Measurements from ENCODE around the gene WIPF2. TPM values are rescaled to one million over a fixed set of nuclear protein-coding genes. Genes with fewer than 3 reads are reported as not detected.

WIPF2 gene
- polyA plus RNA-seq, 1 donor (not counting 4 experiments of a cell fraction or from before 2014, with no cell fraction given): 8.5 TPM

- no peaks in the 10 kb centered on the region for H3K36me3 ChIP-seq (ENCODE audit: control insufficient read depth in 2 of 2, extremely low read depth in 1 of 2, insufficient read depth in 2 of 2, low read length in 2 of 2)
- H3K9me3 ChIP-seq (ENCODE audit: control insufficient read depth, low read depth, low read length): no peaks in the 10 kb centered on the region
- FAIRE-seq (peak; percentile 13), DNase-seq (ENCODE audit: low read depth, low spot score) (no peak)
- peaks cover 36% of the 10 kb centered on the region for H3K79me2 ChIP-seq (ENCODE audit: control insufficient read depth, insufficient read depth, low read length)
- TF ChIP-seq EZH2 (IDR thresholded peaks at IDR 0.05; ENCODE audit: low read length) (no peak), CTCF (optimal IDR thresholded peaks at IDR 0.05 in 1 of 3, IDR thresholded peaks at IDR 0.05 in 1 of 3, conservative IDR thresholded peaks at IDR 0.05 in 1 of 3; ENCODE audit: extremely low read depth in 1 of 3, insufficient read depth in 2 of 3, low read length in 3 of 3) (peak in 1 of 3 experiments; percentile 10)
- peak overlapping the region; percentile 98 for H3K4me2 ChIP-seq (ENCODE audit: control insufficient read depth, extremely low read depth, insufficient read depth, low read depth, low read length)
- H3K27ac ChIP-seq (ENCODE audit: control insufficient read depth, insufficient read depth, low read length): peak overlapping the region; percentile 95
- no peaks in the 10 kb centered on the region for H3K27me3 ChIP-seq (ENCODE audit: control insufficient read depth, extremely low read depth, insufficient read depth, low read length)
- dilution Hi-C loops (cut with MboI; ENCODE audit: extremely low pct_ligation_motif_present, low sequenced_read_pairs): no loop called here
- H3K4me1 ChIP-seq (ENCODE audit: control insufficient read depth, extremely low read depth, insufficient read depth, low read length): peaks cover 88% of the 10 kb centered on the region
- H3K9me1 ChIP-seq (ENCODE audit: control insufficient read depth, extremely low read depth, insufficient read depth, low read length): no peaks in the 10 kb centered on the region
- peak overlapping the region; percentile 86 to 95 (median 92) for H3K4me3 ChIP-seq (ENCODE audit: control insufficient read depth in 2 of 3, extremely low read depth in 1 of 3, insufficient read depth in 2 of 3, low read depth in 1 of 3, low read length in 3 of 3)
- H2AFZ ChIP-seq (ENCODE audit: control insufficient read depth, low read length): peak overlapping the region; percentile 23
- H3K9ac ChIP-seq (ENCODE audit: control insufficient read depth, extremely low read depth, insufficient read depth, low read length): peak overlapping the region; percentile 95
- H4K20me1 ChIP-seq (ENCODE audit: control insufficient read depth, extremely low read depth, insufficient read depth, low read length): peaks cover 5% of the 10 kb centered on the region
These were observed 97.7 kb downstream of the WIPF2 start for GRCh38 chr17:40316571-40317344.

- H3K36me3 ChIP-seq (ENCODE audit: control insufficient read depth in 2 of 2, extremely low read depth in 1 of 2, insufficient read depth in 2 of 2, low read length in 2 of 2): no peaks in the 10 kb centered on the region
- dilution Hi-C loops (cut with MboI; ENCODE audit: extremely low pct_ligation_motif_present, low sequenced_read_pairs): no loop called here
- H2AFZ ChIP-seq (ENCODE audit: control insufficient read depth, low read length): peak overlapping the region; percentile 74
These were observed 98.3 kb downstream of the WIPF2 start for GRCh38 chr17:40317345-40317873.

More at GRCh38 chr17:40317345-40317873, 98.3 kb downstream of the WIPF2 start:
- Histone ChIP-seq H3K4me1 (ENCODE audit: control insufficient read depth, extremely low read depth, insufficient read depth, low read length) (peaks cover 88% of the 10 kb centered on the region), H3K4me2 (ENCODE audit: control insufficient read depth, extremely low read depth, insufficient read depth, low read depth, low read length) (peak overlapping the region; percentile 98), H3K27ac (ENCODE audit: control insufficient read depth, insufficient read depth, low read length) (peak overlapping the region; percentile 95), H3K27me3 (ENCODE audit: control insufficient read depth, extremely low read depth, insufficient read depth, low read length) (no peaks in the 10 kb centered on the region), H3K9me3 (ENCODE audit: control insufficient read depth, low read depth, low read length) (no peaks in the 10 kb centered on the region), H3K4me3 (ENCODE audit: control insufficient read depth in 2 of 3, extremely low read depth in 1 of 3, insufficient read depth in 2 of 3, low read depth in 1 of 3, low read length in 3 of 3) (peak overlapping the region; percentile 86 to 95 (median 92)), H3K9me1 (ENCODE audit: control insufficient read depth, extremely low read depth, insufficient read depth, low read length) (no peaks in the 10 kb centered on the region), H3K79me2 (ENCODE audit: control insufficient read depth, insufficient read depth, low read length) (peaks cover 42% of the 10 kb centered on the region), H4K20me1 (ENCODE audit: control insufficient read depth, extremely low read depth, insufficient read depth, low read length) (peaks cover 6% of the 10 kb centered on the region), H3K9ac (ENCODE audit: control insufficient read depth, extremely low read depth, insufficient read depth, low read length) (peak overlapping the region; percentile 95)
- FAIRE-seq (peak; percentile 60), DNase-seq (ENCODE audit: low read depth, low spot score) (no peak)
- TF ChIP-seq CTCF (optimal IDR thresholded peaks at IDR 0.05 in 1 of 3, IDR thresholded peaks at IDR 0.05 in 1 of 3, conservative IDR thresholded peaks at IDR 0.05 in 1 of 3; ENCODE audit: extremely low read depth in 1 of 3, insufficient read depth in 2 of 3, low read length in 3 of 3) (peak; percentile 55 to 77 (median 70)), EZH2 (IDR thresholded peaks at IDR 0.05; ENCODE audit: low read length) (no peak)

All from keratinocyte (primary cell).